GM19193 (cell line): ENCODE measurements around the gene FN1.

Source experiments
- POLR2A ChIP-seq: IDR thresholded peaks from 4 replicates; pipeline ENCODE4 v1.6.1; 2011; ENCODE audit not compliant: insufficient read depth, insufficient read length; ENCODE audit errors: extremely low read depth

FN1 gene

DNA sequence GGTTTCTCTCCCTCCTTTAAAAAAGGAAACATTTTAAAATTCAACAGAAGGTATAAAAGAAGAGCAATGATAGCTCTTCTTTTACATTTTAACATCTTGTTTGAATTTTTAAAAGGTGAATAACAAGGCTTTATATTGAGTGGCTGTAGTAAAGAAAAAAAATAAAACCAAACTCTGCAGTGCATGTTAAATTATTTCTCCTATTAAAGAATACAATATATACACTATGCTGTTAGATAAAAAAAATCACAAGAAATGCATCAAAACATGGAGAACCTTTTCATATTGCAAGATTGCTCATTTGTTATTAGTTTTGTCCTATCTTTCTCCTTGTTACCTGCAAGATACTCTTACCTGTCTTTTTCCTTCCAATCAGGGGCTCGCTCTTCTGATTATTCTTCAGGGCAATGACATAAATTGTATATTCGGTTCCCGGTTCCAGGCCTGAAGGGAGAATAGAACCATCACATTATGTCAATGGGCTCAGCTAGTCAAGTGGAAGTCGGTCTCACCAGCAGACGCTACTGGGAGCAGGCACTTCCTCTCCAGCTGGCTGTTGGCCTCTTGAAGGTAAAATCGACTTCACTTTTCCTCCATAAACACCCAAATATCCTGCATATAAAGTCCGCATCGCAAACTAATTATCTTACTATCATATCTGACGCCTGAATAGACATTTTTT, 62.8 kb downstream of the FN1 start:
- no peak for TF ChIP-seq POLR2A

DNA sequence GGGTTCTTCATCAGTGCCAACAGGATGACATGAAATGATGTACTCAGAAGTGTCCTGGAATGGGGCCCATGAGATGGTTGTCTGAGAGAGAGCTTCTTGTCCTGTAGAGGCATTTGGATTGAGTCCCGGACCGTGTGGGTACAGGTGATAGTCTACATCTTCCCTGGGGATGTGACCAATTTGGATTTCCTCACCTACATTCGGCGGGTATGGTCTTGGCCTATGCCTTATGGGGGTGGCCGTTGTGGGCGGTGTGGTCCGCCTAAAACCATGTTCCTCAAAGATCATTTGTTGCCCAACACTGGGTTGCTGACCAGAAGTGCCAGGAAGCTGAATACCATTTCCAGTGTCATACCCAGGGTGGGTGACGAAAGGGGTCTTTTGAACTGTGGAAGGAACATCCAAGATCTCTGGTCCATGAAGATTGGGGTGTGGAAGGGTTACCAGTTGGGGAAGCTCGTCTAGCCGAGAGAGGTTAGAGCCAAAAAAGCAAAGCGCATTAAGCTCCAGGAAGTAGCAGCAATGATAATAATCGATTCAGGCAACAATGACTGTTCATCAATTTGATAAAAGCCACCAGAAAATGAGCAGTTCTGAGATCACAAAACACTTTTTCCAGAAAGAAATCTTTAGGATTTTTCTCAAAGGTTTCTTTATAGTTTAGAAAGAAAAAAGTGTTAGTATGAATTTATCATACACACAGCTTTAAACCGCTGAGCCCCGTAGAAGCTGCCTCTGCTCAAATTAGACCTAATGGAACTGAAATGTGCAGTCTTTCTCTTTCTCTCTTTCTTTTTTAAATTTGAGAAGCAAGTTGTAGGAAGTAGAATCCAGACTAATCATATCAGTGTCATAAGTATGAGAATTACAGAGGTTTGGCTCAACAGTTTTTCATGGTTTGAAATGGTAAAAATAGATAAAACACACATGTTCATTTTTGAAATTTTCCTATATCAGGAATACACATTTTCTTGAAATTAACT, 63.7 kb downstream of the FN1 start:
- no peak for TF ChIP-seq POLR2A

DNA sequence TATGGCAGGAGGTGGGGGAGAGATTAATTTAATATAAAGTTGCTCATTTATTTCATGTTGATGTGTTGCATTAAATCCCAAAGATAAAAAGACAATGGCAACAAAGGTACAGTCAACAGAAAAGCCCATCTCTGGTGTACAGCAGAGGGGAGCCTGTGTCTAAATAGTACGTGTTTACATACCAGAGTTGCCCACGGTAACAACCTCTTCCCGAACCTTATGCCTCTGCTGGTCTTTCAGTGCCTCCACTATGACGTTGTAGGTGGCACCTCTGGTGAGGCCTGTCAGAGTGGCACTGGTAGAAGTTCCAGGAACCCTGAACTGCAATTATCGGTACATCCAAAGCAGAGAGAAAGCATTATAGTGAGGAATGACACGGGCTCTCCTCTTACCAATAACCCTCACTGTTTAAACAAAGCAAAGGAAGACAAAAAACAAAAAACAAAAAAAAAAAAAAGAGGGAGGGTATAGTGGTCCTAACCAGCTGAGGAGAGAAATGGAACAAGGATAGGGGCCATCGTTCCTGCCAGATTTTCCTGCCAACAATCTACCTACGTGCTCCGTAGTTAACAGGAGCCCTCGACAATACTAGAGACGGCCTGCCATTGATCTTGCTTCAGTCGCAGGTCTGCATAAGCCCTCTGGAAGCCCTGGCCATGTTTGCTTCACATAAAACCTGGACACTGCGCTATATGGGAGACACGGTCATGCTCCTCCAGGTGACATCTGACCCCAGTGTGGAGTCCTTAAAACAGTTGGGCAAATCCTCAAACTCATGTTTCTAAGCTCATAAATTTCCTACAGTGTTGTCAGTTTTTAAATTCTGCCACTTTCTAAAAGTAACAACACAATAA, 65.5 kb downstream of the FN1 start:
- TF ChIP-seq POLR2A = no peak

DNA sequence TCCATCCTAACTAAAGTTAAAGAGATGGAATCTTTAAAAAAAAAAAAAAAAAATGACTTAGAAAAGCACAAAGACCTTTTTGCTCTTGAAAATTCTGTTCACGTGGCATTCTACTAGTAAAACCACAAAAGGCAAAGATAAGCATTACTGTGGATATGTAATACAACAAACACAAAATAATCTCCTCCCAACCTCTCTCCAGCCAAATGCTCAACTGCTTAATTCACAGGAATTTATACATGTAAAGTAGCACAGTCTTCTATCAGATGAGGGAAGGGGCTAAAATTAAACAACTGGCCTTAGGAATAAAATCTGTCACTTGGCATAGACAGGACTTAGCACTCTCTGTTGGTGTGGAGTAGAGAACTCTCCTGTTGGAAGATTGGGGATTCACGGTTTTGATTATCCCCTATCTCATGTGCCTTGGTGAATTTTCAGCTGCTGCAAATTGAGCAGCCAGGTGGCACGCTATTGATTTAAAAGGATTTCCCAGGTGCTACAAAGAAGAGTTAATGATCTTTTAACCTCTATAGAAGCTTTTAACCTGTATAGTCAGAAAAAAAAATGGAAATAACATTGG, 66.6 kb downstream of the FN1 start:
- TF ChIP-seq POLR2A = no peak

DNA sequence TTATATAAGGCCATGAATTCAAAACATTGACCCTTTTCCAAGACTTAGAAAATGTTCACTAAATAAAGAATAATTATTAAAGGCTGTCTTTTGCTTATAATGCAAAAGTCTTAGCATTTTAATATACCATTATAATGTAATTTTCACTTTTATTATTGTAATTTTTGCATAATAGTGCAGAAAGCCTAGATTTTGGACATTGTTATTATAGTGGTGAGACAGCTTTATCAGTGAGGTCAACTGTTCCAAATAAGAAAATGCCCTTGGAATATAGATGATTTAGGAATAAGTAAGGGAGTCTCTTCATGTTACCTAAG, 67.4 kb downstream of the FN1 start:
- TF ChIP-seq POLR2A = no peak

DNA sequence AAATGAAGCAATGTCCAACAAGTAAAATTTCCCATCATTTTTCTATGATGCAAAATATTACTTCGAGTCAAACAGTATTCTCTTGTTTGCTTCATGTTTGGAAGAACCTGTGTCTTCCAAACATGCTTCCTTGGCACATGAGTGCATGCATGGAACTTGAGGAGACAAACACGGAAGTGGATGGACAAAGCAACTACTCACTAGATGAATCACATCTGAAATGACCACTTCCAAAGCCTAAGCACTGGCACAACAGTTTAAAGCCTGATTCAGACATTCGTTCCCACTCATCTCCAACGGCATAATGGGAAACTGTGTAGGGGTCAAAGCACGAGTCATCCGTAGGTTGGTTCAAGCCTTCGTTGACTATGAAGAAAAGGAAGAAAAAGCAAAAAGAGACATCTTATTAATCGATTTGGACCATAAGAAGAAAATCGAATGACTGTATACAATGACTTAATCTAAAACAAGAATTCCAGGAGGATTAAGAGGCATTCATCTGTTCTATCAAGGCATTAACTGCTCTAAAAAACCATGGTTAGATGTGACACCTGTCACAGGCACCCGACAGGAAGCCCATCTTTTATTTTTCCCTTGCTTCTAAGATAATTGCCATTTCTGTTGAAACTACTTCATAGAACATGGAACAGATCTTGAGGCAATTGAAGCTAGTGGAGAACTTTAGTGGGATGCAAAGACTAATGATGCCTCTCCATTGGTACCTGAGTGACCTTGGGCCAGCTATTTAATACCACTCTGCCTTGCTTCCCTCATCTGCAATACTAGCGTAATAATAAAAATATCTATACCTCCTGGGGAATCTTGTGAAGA, 68.0 kb downstream of the FN1 start:
- TF ChIP-seq POLR2A = no peak

DNA sequence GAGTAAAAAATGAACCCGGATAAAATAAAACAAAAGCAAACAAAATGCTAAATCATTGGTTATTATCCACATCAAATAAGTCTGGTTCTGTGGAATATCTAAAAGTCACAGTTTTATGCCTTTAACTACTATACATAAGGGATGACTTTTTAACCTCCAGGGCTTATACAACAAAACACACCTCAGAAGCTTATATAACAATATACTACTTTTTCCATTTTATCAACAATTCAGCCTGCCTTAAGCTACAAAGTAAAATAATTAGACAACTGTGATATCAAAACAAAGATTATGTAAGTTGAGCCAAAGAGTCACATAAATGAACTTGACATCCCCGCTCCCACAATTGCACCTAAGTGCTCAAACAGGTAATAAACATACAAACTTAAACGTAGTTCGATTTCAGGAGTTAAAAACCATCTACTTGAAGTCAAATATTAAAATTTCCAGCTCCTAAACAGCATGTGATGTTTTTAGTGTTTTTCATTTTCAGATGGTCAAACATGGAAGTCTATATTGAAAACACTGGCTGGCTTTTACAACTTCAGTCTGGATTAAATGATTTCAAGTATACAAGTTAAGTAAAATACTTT, 69.3 kb downstream of the FN1 start:
- no peak for TF ChIP-seq POLR2A

DNA sequence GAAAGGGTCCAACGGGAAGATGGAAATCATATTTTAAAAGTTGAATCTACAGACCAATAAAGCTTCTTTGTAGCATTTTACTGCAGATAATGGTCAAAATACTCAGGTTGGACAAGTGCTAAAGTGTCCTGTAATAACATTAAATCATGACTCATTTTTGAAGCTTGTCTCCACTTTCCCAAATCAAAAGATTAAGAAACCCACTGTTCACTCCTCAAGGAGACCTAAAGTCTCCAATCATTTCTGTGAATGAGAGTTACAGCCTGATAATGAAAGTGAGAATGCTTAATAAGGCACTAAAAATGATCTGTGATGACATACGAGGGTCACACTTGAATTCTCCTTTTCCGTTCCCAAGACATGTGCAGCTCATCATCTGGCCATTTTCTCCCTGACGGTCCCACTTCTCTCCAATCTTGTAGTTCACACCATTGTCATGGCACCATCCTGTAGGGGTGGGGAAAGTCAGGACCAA, 70.6 kb downstream of the FN1 start:
- no peak for TF ChIP-seq POLR2A

DNA sequence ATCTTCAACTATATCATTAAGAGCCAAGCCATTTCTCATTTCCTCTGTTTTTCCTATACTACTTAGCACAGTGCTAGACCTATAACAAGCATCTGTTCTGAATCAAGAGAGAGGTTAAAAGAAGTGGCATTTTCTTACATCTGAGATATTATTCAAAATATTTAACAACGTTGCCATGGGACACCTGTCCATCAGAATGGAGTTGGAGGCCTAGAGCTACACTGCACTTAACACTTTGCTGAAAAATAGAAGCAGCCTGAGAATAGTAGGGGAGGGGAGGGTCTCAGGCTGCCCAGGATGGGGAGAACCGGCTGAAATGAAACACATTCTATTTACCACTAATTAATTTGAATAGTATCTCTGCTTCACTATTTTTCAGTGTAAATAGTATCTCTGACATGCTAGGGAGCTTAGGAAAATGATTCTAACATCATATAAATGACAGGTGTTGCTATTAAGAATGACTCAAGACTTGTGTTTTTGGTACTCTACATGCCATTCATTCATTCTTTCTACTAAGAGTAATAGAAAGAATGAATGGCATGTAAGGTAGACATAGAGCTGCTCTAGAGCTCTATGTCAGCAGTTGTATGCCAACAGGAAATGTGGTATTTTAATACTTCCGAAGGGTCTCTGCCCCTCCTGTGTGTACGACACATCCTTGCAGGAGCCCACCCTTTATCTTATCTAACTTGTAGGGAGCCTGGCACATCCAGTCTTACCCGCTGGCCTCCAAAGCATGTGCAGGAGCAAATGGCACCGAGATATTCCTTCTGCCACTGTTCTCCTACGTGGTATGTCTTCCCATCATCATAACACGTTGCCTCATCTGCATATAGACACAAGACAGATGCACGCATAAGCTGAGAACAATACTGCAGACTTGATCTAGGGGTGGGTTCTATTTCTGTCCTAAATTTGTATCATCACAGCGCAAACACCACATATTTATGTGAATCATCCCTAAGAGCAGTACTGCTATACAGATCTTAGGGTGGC, 71.4 kb downstream of the FN1 start:
- TF ChIP-seq POLR2A = no peak

- no peak for TF ChIP-seq POLR2A
Measured at GRCh38 chr2:215363461-215364156, 72.3 kb downstream of the FN1 start.

DNA sequence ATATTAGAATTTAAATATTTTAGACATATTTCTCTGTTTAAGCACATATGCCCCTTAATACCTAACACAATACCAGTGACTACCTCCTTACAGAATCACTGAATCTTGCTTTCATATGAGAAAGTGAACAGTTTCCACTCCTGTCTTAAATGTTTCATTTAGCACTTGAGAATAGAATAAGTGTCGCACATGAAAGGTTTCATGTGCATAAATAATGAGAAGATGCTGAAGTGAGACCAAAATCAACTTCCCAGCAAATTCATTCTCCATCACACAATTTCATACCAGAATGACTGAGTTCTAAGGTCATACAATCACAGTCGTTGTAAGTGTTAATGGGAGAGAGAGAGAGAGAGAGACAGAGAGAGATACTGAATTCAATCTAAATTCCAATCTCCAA, 72.8 kb downstream of the FN1 start:
- TF ChIP-seq POLR2A = no peak

DNA sequence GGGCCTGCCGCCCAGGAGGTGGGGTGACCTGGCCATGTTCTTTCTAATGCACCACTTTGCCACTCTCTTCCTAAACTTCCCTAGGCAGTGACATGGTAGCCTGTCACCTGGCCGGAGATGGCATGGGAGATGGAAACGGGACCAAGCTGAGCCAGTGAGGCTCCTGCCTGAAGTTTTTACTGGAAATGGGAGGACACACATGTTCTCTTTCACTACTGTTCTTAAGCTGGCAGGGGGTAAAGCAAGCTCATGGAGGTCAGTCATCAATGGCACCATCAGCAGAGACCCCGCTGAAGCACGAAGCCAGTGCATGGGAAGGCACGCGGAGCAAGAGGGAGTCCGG, 73.3 kb downstream of the FN1 start:
- TF ChIP-seq POLR2A = no peak
